Stomach (tissue), 9 donors: ENCODE measurements around the gene AADAT. TPM values are rescaled to one million over a fixed set of nuclear protein-coding genes. Genes with fewer than 3 reads are reported as not detected.
A peak's percentile ranks its signal among the peaks of the same experiment; 100 is the strongest.

Source experiments
- DNase-seq, 2 donors: peaks; one replicate each; pipeline versions ENCODE4 v3.0.0 to v3.0.0-alpha.2; 2013 to 2019
- H3K27ac ChIP-seq, 5 donors: fragments of 200-600 bp in 4 of 5; sonication (generic) in 4 of 5; one replicate each; pipeline ENCODE4 v1.5.1; 2013 to 2019; ENCODE audit warnings: mild to moderate bottlenecking in 1 of 5, moderate library complexity in 1 of 5
- H3K27me3 ChIP-seq, 3 donors: fragments of 200-600 bp; sonication (generic); one replicate each; pipeline ENCODE4 v1.5.1; 2017 to 2019; ENCODE audit warnings: mixed run types in 1 of 3
- H3K36me3 ChIP-seq, 4 donors: fragments of 200-600 bp; sonication (generic); 1 replicate in 3 of 4; 2 replicates in 1 of 4; pipeline ENCODE4 v1.5.1; 2016 to 2019
- H3K4me1 ChIP-seq, 4 donors: fragments of 200-600 bp; sonication (generic); one replicate each; pipeline ENCODE4 v1.5.1; 2016 to 2019
- H3K4me3 ChIP-seq, 4 donors: fragments of 200-600 bp; sonication (generic) in 3 of 4; one replicate each; pipeline ENCODE4 v1.5.1; 2016 to 2019; ENCODE audit warnings: mild to moderate bottlenecking in 1 of 4
- H3K9me3 ChIP-seq, 4 donors: fragments of 200-600 bp; sonication (generic); one replicate each; pipeline ENCODE4 v1.5.1; 2016 to 2019
- CTCF ChIP-seq, 7 experiments: fragments of 450-650 bp in 4 of 7; fragments of 200-600 bp in 3 of 7; sonication (generic) in 3 of 7; IDR thresholded peaks; one replicate each; pipeline ENCODE4 v1.5.1; 2016 to 2019; ENCODE audit warnings: antibody characterized with exemption in 7 of 7, control low read depth in 2 of 7, mild to moderate bottlenecking in 1 of 7
- EP300 ChIP-seq: sonication (generic); formaldehyde crosslinking; IDR thresholded peaks from one replicate; pipeline ENCODE4 v1.6.1; 2017; ENCODE audit warnings: antibody characterized with exemption
- POLR2A ChIP-seq, 4 donors: fragments of 450-650 bp; IDR thresholded peaks; one replicate each; pipeline ENCODE4 v1.6.1; 2016; ENCODE audit warnings: antibody characterized with exemption in 4 of 4, control low read depth in 2 of 4, mild to moderate bottlenecking in 1 of 4, moderate library complexity in 1 of 4
- POLR2AphosphoS5 ChIP-seq, 3 donors: sonication (generic); formaldehyde crosslinking; IDR thresholded peaks; one replicate each; pipeline ENCODE4 v1.6.1; 2016; ENCODE audit warnings: antibody characterized with exemption in 3 of 3
- WGBS, 5 donors: extraction: QIAGEN DNeasy Blood & Tissue Kit in 3 of 5; methylation state at CpG; one replicate each; pipeline versions ENCODE4 v1.1.5 to v1.1.7; 2013 to 2018; 5-methylcytosine and 5-hydroxymethylcytosine counted together
- intact Hi-C: fragments of 100-400 bp; cut with DNase I; formaldehyde crosslinking; loops from one replicate; pipeline ENCODE4 v1.15.1; 2023; ENCODE audit warnings: low total_unique reads
- polyA plus RNA-seq, 3 donors: library from polyadenylated mRNA; stranded (reverse); fragments of 200-250 nt; gene quantifications; one replicate each; pipeline ENCODE4 v1.2.3, GENCODE V29; 2013
- total RNA-seq, 5 donors: library from RNA; depleted of rRNA; stranded (reverse); fragments of >200 nt; gene quantifications; one replicate each; pipeline versions ENCODE4 v1.1.0 to v1.2.3, GENCODE V29; 2014 to 2016
- donor health status: healthy with polysubstance abuse.
- donor health status: Bipolar disorder and iron deficiency.
- donor health status: healthy.

Gene AADAT
- total and polyA plus RNA-seq, 8 donors: 0.92 to 11.0 (median 3.1) TPM

DNA sequence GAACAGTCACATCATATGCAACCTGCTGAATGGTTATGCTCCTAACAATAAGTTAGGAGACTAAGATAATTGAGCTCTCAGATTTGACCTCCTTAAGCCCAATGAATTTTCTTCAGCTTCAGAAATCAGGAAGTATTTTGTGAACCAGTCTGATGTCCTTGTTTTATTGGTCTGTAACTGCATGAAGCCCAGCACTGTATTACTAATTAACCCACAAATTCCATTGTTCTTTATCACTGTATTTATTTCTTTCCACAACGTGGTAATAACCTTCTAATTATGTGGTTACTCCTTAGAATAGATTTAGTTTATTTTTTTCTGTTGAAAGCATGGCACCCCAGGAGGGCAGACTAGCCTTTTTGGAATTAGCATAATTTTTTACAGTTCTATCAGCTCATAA is 59.6 kb downstream of the AADAT start:
- H3K4me3 ChIP-seq: no peak overlapping the region
- no peaks in the 10 kb centered on the region for H3K36me3 ChIP-seq
- DNase-seq: no peak
- no peaks in the 10 kb centered on the region for H3K9me3 ChIP-seq
- intact Hi-C loops: no loop called here
- H3K4me1 ChIP-seq: peaks cover 4 to 13% (median 8%) of the 10 kb centered on the region in 4 donors
- no peak overlapping the region for H3K27ac ChIP-seq
- no peak for TF ChIP-seq CTCF (IDR thresholded peaks at IDR 0.05)
- peaks cover 0 to 8% (median 6%) of the 10 kb centered on the region in 3 donors for H3K27me3 ChIP-seq
- WGBS, 5 donors: 10 to 43% (median 23%) methylated on average over 1 of the region's 1 CpG

- WGBS, 5 donors: 4 to 6% (median 4%) methylated on average over 29 to 37 of the region's 37 CpGs
- no peak for TF ChIP-seq POLR2A (IDR thresholded peaks at IDR 0.05)
- peak; percentile 24 to 88 (median 37) for TF ChIP-seq POLR2AphosphoS5 (IDR thresholded peaks at IDR 0.05)
- peak in 1 of 7 experiments; percentile 5 for TF ChIP-seq CTCF (IDR thresholded peaks at IDR 0.05)
- TF ChIP-seq EP300: no peak
Measured at GRCh38 chr4:170027181-170027829, 62.5 kb downstream of the AADAT start.

GRCh38 chr4:170026253-170027021 is 63.3 kb downstream of the AADAT start, which contains the start of gene MFAP3L:
Gene MFAP3L, minus strand, starts transcription at chr4:170026395. Its CDS starts 20,518 bp downstream, at chr4:170005877.
- peak within 1 kb of the TSS; percentile 85 to 92 (median 89) for H3K27ac ChIP-seq
- WGBS, 5 donors: 0 to 1% (median 1%) methylated on average over 9 to 86 of the region's 86 CpGs
- H3K36me3 ChIP-seq: no peaks in the 10 kb centered on the region

More at GRCh38 chr4:170027181-170027829, 62.5 kb downstream of the AADAT start:
- peak; percentile 93 to 97 for DNase-seq
- H3K4me3 ChIP-seq: peak overlapping the region; percentile 72 to 87 (median 82)
- peaks cover 4 to 15% (median 8%) of the 10 kb centered on the region in 4 donors for H3K4me1 ChIP-seq
- H3K27me3 ChIP-seq: peaks cover 0 to 8% (median 6%) of the 10 kb centered on the region in 3 donors
- no peaks in the 10 kb centered on the region for H3K9me3 ChIP-seq
- peak overlapping the region in 4 of 5 donors; percentile 87 to 92 (median 90) for H3K27ac ChIP-seq
- intact Hi-C loops: no loop called here
- no peaks in the 10 kb centered on the region for H3K36me3 ChIP-seq

DNA sequence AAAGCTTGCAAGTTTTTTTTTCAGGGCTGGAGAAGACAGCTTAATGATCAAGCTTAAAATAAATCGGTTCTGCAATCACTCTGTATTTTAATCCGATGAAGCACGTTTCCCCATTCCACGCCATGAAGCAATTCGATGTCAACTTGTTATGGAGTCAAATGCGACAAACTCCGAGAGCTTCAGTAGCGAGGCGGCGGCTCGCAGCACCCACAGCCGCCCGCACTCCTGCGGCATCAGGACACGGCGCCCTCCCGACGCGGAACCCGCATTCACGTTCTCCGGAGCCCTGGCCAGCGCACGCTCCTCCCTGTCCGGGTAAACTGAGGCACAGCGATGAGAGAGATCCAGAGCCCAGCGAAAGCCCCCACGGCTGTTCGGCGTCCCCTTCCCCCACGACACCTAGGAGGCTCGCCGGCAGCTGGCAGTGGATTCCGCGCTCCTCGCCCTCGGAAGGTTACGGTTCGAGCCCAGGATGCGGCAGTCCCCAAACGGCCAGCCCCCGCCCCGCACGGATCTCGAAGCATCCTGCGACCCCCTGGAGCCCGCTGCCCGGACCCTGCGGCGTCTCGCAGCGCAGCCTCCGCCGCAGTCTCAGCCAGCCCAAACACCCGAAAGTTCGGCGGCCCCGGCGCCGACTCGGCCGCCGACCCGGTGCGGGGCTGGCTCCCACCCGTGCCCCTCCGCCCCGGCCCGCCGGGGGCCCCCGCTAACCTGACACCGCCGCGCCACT is 64.1 kb downstream of the AADAT start:
- intact Hi-C loops: no loop called here
- TF ChIP-seq CTCF (IDR thresholded peaks at IDR 0.05) (no peak), POLR2A (IDR thresholded peaks at IDR 0.05) (no peak), EP300 (no peak), POLR2AphosphoS5 (IDR thresholded peaks at IDR 0.05) (no peak)
- 5 to 15% (median 7%) methylated on average over 26 to 74 of the region's 74 CpGs for WGBS, 5 donors
- Histone ChIP-seq H3K27ac (peak overlapping the region in 4 of 5 donors; percentile 35 to 90 (median 87)), H3K4me3 (peak overlapping the region; percentile 72 to 87 (median 82)), H3K27me3 (peaks cover 0 to 8% (median 6%) of the 10 kb centered on the region in 3 donors), H3K36me3 (no peaks in the 10 kb centered on the region), H3K9me3 (no peaks in the 10 kb centered on the region), H3K4me1 (peaks cover 4 to 15% (median 8%) of the 10 kb centered on the region in 4 donors)
- peak in 1 of 2 donors; percentile 49 for DNase-seq

More at GRCh38 chr4:170026253-170027021, 63.3 kb downstream of the AADAT start, which contains the start of gene MFAP3L:
- Histone ChIP-seq H3K4me1 (peaks cover 4 to 15% (median 8%) of the 10 kb centered on the region in 4 donors), H3K4me3 (peak within 1 kb of the TSS; percentile 72 to 87 (median 82)), H3K27me3 (peaks cover 0 to 8% (median 6%) of the 10 kb centered on the region in 3 donors), H3K9me3 (no peaks in the 10 kb centered on the region)
- intact Hi-C loops: no loop called here
- TF ChIP-seq POLR2AphosphoS5 (IDR thresholded peaks at IDR 0.05) (peak in 1 of 3 donors; percentile 58), EP300 (no peak)
- DNase-seq: peak; percentile 92 to 97
